ENCODE data around the gene HOXB5. TPM values are rescaled to one million over a fixed set of nuclear protein-coding genes. Genes with fewer than 3 reads are reported as not detected.

HOXB5 gene
- total and polyA plus RNA-seq, 2 donors = 0.16 to 1.2 TPM

DNA sequence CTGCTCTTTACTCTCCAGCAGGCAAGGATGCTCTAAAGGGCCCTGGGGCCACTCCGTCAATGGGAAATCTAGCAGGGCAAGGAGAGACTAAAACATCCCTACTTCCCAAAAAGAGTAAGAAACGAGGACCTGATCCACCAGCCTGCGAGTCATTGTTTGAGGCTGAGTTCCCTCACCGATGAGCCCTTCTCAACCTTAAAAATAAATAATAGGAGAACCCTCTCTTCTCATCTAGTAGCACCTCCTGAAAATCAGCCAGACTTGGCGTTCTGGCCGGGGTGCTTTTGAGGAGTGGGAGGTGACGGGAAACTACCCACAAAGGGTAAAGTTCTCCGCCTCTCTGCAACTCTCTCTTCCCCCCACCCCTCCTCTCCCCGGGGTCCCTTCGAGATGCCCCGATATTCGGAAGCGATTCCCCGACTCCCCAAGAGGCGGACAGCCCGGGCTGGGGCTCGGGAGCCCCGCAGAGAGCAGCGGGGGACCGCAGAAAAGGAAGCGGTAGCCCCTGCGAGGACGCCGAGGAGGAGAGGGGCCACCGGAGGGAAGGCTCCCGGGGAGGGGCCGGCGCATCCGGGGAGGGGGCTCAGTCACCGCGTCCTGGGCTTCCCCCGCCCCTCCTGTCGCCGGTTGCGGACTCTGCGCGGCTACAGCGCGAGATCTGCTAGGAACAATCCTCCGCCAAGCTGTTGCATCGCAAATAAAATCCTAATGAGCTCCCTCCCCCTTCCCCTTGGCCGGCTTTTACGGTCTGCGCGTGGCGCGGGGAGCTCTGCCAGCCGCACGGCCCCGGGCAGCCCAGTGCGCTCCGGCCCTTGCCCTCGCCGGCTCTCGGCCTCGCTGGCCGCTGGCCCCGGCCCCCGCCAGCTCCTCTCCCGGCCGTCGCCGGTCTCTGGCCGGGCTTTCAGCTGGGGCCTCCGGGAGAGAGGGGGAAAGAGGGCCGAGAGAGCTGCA is 31.2 kb upstream of the HOXB5 start:
- H3K4me1 ChIP-seq (ENCODE audit: insufficient read depth) = no peaks in the 10 kb centered on the region
- H3K4me3 ChIP-seq (ENCODE audit: low read depth, low read length) = peak overlapping the region; percentile 33
- no peaks in the 10 kb centered on the region for H3K36me3 ChIP-seq (ENCODE audit: insufficient read depth)
- DNase-seq (ENCODE audit: extremely low spot score) = no peak
- WGBS = 1% methylated on average over 66 of the region's 66 CpGs
- H3K27ac ChIP-seq (ENCODE audit: low read depth) = no peak overlapping the region

DNA sequence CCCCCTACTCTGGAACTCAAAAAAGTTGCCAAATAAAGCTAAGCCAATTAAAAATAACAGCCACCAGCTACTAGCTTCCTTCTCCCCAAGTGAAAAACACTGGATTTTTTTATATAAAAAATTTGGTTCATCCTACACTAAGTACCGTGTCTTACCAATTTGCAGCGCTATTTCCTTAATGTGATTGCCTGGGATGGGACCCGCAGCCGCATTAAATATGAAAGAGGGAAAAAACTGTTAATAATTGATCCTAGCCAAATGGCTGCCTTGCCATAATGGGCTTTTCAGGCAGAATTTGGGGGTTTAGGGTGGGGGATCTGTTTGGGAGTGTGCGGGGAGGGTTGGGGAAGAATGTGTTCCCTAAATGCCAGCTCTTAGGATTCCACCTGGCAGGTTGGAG is 30.5 kb upstream of the HOXB5 start:
- Histone ChIP-seq H3K4me3 (ENCODE audit: low read depth, low read length) (no peak overlapping the region), H3K36me3 (ENCODE audit: insufficient read depth) (no peaks in the 10 kb centered on the region), H3K4me1 (ENCODE audit: insufficient read depth) (no peaks in the 10 kb centered on the region), H3K27ac (ENCODE audit: low read depth) (no peak overlapping the region)
- no peak for DNase-seq (ENCODE audit: extremely low spot score)
- 31% methylated on average over 5 of the region's 5 CpGs for WGBS

GRCh38 chr17:48623583-48623982 is 30.0 kb upstream of the HOXB5 start:
- WGBS = 26% methylated on average over 4 of the region's 4 CpGs

DNA sequence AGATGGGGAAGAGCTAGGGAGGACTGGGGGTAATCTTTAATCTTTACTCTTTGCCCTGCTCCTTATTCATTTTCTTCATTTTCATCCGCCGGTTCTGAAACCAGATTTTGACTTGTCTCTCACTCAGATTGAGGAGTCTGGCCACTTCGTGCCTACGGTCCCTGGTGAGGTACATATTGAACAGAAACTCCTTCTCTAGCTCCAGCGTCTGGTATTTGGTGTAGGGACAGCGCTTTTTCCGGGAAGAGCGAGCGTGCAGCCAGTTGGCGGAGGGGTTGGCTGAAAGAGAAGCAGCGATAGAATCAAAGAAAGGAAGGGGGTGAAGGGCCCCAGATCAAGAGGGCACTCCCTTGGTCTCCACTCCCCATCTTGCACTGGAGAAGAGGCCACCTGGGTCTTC is 29.3 kb upstream of the HOXB5 start:
- 33% methylated on average over 11 of the region's 11 CpGs for WGBS
- H3K27ac ChIP-seq (ENCODE audit: low read depth) = no peak overlapping the region
- no peaks in the 10 kb centered on the region for H3K4me1 ChIP-seq (ENCODE audit: insufficient read depth)
- DNase-seq (ENCODE audit: extremely low spot score) = no peak
- no peak overlapping the region for H3K4me3 ChIP-seq (ENCODE audit: low read depth, low read length)
- H3K36me3 ChIP-seq (ENCODE audit: insufficient read depth) = no peaks in the 10 kb centered on the region

More at GRCh38 chr17:48623583-48623982, 30.0 kb upstream of the HOXB5 start:
- DNase-seq (ENCODE audit: extremely low spot score) = no peak
- Histone ChIP-seq H3K27ac (ENCODE audit: low read depth) (no peak overlapping the region), H3K4me3 (ENCODE audit: low read depth, low read length) (no peak overlapping the region), H3K36me3 (ENCODE audit: insufficient read depth) (no peaks in the 10 kb centered on the region), H3K4me1 (ENCODE audit: insufficient read depth) (no peaks in the 10 kb centered on the region)

DNA sequence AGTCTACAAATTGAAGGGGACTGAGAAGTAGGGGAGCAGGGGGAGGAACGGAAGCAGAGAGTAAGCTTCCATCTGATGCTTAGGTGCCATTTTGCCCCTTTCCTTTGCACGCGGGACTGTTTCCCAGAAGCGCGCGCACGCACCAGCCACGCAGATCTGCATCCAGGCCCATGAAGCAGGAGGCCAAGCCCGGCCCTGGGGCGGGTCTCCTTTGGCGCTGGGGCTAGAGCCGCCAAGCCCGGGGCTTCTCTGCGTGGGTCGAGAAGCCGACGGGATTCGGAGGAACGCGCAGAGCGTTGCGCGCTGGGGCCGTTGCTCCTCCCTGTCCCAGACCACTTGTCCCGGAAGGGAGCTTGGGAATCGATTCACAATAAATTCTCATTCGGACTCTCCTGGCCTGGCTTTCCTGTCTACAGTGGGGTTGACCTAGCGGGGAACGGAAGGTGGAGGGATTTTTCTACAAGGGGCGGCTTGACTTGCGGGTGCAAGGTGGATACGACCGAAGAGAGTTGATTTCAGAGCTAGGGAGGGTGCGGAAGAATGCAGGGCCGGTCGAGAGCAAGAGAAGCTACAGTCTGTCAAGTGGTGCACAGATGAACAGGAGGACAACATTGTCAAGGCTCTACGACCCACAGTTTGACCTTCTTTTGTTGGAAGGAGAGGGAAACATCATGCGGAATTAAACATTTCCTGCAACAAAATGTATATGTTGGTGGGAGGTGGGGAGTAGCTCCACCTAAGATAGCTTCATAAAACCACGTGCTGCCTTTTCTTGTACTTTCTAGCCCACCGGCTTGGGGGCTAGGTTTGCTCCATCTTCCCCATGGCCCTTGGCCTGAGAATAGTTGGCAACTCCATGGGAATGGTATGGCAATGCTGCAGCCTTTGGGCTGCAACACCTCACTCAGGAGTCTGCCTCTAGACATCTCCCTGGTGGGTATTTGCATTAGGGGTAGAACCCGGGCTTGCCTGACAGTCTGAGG is 28.1 kb upstream of the HOXB5 start:
- 28% methylated on average over 41 of the region's 41 CpGs for WGBS

DNA sequence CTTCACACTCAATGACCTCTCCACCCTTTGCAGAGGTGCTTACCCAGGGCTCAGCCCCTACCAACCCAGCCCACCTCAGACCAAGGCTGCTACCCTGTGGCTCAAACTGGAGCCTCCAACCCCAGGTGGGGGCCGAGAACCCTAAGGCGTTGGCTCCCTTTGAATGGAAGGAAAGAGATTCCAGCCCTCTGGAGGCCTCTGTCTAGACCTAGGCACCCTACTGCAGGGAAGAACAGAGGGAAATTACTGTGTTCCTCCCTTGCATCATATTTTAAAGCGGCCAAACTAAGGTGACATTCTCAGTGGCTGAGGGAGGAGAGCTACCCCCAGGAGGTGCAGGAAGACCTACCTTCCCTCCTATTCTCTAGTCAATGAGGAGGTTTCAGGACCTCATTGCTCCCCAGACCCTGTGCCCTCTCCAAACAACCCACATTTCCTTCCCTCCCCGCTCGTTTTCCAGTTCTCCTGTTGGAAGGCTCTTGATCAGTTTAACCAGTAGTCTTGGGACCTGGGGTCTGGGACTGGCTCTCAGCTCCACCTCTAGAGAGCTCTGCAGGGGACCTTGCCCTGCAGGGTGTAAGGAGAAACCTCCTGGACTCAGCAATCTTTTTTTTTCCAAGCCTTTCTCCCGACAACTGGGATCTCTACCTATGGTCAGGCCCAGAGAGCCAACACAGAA is 27.0 kb upstream of the HOXB5 start:
- Histone ChIP-seq H3K27ac (ENCODE audit: low read depth) (no peak overlapping the region), H3K4me3 (ENCODE audit: low read depth, low read length) (no peak overlapping the region), H3K36me3 (ENCODE audit: insufficient read depth) (no peaks in the 10 kb centered on the region), H3K4me1 (ENCODE audit: insufficient read depth) (no peaks in the 10 kb centered on the region)
- 44% methylated on average over 6 of the region's 6 CpGs for WGBS
- no peak for DNase-seq (ENCODE audit: extremely low spot score)

More for the DNA sequence above, 28.1 kb upstream of the HOXB5 start:
- DNase-seq (ENCODE audit: extremely low spot score) = no peak
- no peaks in the 10 kb centered on the region for H3K4me1 ChIP-seq (ENCODE audit: insufficient read depth)
- no peak overlapping the region for H3K4me3 ChIP-seq (ENCODE audit: low read depth, low read length)
- H3K36me3 ChIP-seq (ENCODE audit: insufficient read depth) = no peaks in the 10 kb centered on the region
- H3K27ac ChIP-seq (ENCODE audit: low read depth) = no peak overlapping the region

DNA sequence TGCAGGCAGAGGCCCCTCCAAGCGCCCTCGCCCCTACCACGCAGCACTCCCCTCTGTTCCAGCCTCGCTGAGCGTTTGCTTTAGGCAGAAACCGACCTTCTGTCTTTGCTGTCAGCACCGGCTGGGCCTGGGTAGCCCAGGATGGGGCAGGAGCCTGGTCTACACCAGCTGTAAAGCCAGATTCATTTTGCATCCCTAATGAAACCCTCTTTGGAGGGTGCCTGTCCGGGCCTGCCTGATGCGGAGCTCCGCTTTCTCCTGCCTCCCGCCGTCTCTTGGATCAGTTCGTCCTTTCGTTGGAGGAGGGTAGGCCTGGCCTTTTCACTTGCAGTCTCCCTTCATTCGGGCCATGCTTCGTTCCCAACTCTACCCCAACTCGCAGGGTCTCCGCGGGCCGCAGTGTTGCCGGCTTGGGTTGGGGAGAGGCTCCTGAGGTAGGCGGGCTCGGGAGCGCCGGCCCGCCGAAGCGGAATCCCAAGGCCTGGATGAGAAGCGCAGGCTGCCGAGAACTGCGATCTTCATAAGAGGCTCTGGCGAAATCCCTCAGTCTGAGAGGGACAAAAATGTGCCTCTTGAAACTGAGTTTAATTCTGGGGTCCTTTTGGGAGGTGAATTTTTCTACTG is 26.4 kb upstream of the HOXB5 start:
- H3K4me3 ChIP-seq (ENCODE audit: low read depth, low read length) = no peak overlapping the region
- no peak for DNase-seq (ENCODE audit: extremely low spot score)
- WGBS = 35% methylated on average over 32 of the region's 32 CpGs
- H3K4me1 ChIP-seq (ENCODE audit: insufficient read depth) = no peaks in the 10 kb centered on the region
- H3K36me3 ChIP-seq (ENCODE audit: insufficient read depth) = no peaks in the 10 kb centered on the region
- no peak overlapping the region for H3K27ac ChIP-seq (ENCODE audit: low read depth)

DNA sequence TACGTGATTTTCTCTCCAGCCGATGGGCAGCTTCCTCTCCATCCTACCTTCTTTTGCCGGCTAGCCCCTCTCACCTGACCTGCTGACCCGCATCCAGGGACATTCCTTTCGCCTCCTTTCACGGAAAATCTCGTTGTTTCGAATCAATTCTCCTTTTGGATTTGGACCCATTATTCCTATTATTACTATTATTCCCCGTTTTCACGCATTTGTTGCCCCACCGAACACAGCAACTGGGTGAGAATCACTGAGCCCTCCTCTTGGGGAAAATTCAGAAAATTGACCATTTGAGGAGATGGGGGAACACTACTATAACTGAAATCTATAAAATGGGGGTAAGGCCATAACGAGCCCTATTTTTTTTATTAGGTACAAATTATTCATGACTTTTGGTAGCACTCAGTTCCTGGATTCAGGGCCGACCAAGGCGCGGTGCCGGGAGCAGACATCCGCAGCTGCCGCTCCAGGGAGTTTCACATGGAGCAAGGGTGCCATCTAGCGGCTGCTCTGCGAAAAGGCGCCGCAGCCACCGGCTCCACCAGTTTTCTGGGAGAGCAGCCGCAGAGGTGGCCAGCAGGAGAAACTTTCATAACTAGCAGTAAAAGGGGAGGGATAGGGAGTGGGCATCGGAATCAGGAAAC is 24.8 kb upstream of the HOXB5 start:
- no peak overlapping the region for H3K4me3 ChIP-seq (ENCODE audit: low read depth, low read length)
- no peak for DNase-seq (ENCODE audit: extremely low spot score)
- no peaks in the 10 kb centered on the region for H3K36me3 ChIP-seq (ENCODE audit: insufficient read depth)
- 5% methylated on average over 25 of the region's 25 CpGs for WGBS
- no peaks in the 10 kb centered on the region for H3K4me1 ChIP-seq (ENCODE audit: insufficient read depth)
- no peak overlapping the region for H3K27ac ChIP-seq (ENCODE audit: low read depth)

DNA sequence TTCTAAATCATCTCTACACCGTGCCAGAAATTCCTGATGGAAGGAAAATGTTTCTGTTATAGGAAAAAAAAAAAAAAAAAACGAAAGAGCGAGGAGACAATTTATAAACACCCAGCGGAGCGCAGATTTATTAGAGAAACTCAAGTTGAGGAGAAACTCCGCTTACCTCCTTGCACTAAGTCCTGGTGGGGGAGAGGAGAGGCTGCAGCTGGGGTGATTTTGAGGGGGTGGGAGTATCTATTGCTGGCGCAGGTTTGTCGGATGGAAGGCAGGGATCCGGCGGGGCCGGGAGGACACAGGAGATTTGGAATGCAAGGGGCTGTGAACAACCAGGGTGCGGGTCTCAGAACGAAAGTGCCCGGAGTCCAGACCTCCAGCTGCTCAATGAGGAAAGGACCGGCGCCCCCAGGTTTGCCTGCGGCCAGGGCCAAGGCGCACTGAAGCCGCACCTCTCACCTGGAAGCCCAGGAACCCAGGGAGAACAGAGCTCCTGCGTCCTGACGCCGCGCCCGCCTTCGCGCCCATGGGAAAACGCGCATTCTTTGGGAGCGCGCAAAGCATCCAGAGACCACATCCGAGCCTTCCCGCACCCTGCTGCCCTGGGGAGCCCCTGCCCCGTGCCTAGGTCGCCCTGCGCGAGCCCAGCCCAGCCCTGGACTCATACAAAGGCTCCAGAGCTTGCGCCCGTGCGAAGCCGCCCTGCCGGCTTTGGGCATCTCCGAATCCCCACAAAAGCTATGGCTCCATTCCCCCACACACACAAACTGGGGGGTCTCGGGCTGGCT is 24.1 kb upstream of the HOXB5 start:
- Histone ChIP-seq H3K36me3 (ENCODE audit: insufficient read depth) (no peaks in the 10 kb centered on the region), H3K4me3 (ENCODE audit: low read depth, low read length) (no peak overlapping the region), H3K27ac (ENCODE audit: low read depth) (no peak overlapping the region), H3K4me1 (ENCODE audit: insufficient read depth) (no peaks in the 10 kb centered on the region)
- WGBS = 12% methylated on average over 43 of the region's 43 CpGs
- DNase-seq (ENCODE audit: extremely low spot score) = no peak

- Histone ChIP-seq H3K4me3 (ENCODE audit: low read depth, low read length) (no peak overlapping the region), H3K27ac (ENCODE audit: low read depth) (no peak overlapping the region), H3K36me3 (ENCODE audit: insufficient read depth) (no peaks in the 10 kb centered on the region), H3K4me1 (ENCODE audit: insufficient read depth) (no peaks in the 10 kb centered on the region)
- DNase-seq (ENCODE audit: extremely low spot score) = no peak
- WGBS = 23% methylated on average over 15 of the region's 15 CpGs
Observed at GRCh38 chr17:48616717-48617470, 23.3 kb upstream of the HOXB5 start.

DNA sequence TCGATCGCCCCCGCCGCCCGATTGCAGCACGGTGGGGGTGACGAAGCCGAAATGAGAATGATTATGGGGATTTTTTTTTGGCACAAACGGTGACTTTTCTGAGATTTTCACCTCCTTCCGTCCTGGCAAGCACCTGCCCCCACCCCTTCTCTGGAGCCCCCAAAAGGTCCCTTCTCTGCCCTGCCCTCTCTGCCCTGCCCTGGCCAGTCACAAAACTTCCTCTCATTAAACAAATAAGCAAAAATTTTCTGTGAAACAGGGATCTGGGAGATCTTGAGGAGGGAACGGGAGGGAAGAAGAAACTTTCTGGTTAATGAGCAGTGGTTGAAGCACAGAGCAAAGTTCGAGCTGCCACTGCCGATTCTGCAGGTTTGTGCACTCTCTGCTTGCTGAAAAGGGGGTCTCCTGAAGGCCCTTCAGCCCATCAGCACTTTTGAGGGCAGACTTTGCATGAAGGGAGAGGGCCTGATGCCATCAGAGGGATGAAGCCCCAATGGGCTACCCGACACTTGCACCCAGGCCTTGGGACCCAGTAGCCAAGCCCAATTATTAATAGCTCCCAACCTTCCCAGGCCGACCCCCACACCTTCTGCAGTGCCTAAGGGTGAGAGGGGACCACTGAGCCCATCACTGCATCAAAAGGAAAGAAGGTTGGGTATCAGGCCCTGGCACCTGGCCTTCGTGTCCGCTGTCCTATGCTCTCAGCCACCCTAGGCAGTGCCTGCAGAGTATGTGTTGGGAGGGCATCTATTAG is 22.6 kb upstream of the HOXB5 start:
- no peak overlapping the region for H3K27ac ChIP-seq (ENCODE audit: low read depth)
- H3K36me3 ChIP-seq (ENCODE audit: insufficient read depth) = no peaks in the 10 kb centered on the region
- 22% methylated on average over 17 of the region's 17 CpGs for WGBS
- DNase-seq (ENCODE audit: extremely low spot score) = no peak
- no peak overlapping the region for H3K4me3 ChIP-seq (ENCODE audit: low read depth, low read length)
- no peaks in the 10 kb centered on the region for H3K4me1 ChIP-seq (ENCODE audit: insufficient read depth)

All from urinary bladder (tissue), 4 donors.